ACC112 (cell line): ENCODE data around the gene PRICKLE2.
A peak's percentile ranks its signal among the peaks of the same experiment; 100 is the strongest.
"Not testable (repeated sequence)": the region's sequence is repeated elsewhere in the genome, so short reads cannot be mapped to it uniquely, and the experiment has no call there.

Experiments
- H2AFZ ChIP-seq: fragments of 200-600 bp; sonication (generic); one replicate; pipeline ENCODE4 v1.6.0; 2017; ENCODE audit warnings: antibody characterized with exemption, low read length; ENCODE audit not compliant: unreplicated experiment
- H3K27ac ChIP-seq: fragments of 200-600 bp; sonication (generic); 2 replicates; pipeline ENCODE4 v1.5.1; 2014; ENCODE audit warnings: low read depth, mild to moderate bottlenecking, antibody characterized with exemption, low read length, moderate library complexity
- H3K27me3 ChIP-seq: fragments of 200-600 bp; sonication (generic); 2 replicates; pipeline ENCODE4 v1.6.1; 2014; ENCODE audit warnings: mild to moderate bottlenecking, antibody characterized with exemption, low read length, moderate library complexity, mixed read lengths; ENCODE audit not compliant: insufficient read depth
- H3K36me3 ChIP-seq: fragments of 200-600 bp; sonication (generic); 2 replicates; pipeline ENCODE4 v1.6.1; 2016; ENCODE audit warnings: mild to moderate bottlenecking, antibody characterized with exemption, low read length, moderate library complexity, mixed read lengths; ENCODE audit not compliant: insufficient read depth
- H3K4me1 ChIP-seq: fragments of 200-600 bp; sonication (generic); one replicate; pipeline ENCODE4 v1.6.1; 2016; ENCODE audit warnings: low read length, mixed read lengths; ENCODE audit not compliant: insufficient read depth, unreplicated experiment, control insufficient read depth
- H3K4me3 ChIP-seq: fragments of 200-600 bp; sonication (generic); 2 replicates; pipeline ENCODE4 v1.5.1; 2014; ENCODE audit warnings: mild to moderate bottlenecking, low read depth, low read length
- H3K79me2 ChIP-seq: fragments of 200-600 bp; sonication (generic); one replicate; pipeline ENCODE4 v1.6.0; 2016; ENCODE audit warnings: low read length; ENCODE audit not compliant: control insufficient read depth, unreplicated experiment, insufficient read depth

PRICKLE2 gene

DNA sequence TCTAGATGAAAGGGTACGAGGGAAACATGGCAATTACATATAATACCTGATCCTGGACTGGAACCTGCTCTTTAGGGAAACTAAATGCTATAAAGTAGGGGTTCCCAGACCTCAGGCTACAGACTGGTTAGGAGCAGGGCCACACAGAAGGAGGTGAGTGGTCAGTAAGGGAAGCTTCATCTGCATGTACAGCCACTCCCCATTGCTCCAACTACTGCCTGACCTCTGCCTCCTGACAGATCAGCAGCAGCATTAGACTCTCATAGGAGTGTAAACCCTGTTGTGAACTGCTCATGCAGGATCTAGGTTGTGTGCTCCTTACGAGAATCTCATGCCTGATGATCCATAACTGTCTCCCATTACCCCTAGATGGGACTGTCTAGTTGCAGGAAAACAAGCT, 123.1 kb downstream of the PRICKLE2 start:
- Histone ChIP-seq H3K79me2 (no peaks in the 10 kb centered on the region), H3K27me3 (no peaks in the 10 kb centered on the region), H3K27ac (no peak overlapping the region), H3K4me3 (no peak overlapping the region), H3K36me3 (peaks cover 14% of the 10 kb centered on the region; the same call in 1 of the 2 replicates), H3K4me1 (peaks cover 12% of the 10 kb centered on the region), H2AFZ (no peak overlapping the region)

GRCh38 chr3:64099316-64099715, 126.0 kb downstream of the PRICKLE2 start:
- no peak overlapping the region for H2AFZ ChIP-seq
- no peak overlapping the region for H3K4me3 ChIP-seq
- H3K79me2 ChIP-seq, result no peaks in the 10 kb centered on the region
- peaks cover 5% of the 10 kb centered on the region for H3K4me1 ChIP-seq
- no peaks in the 10 kb centered on the region for H3K27me3 ChIP-seq
- no peak overlapping the region for H3K27ac ChIP-seq
- peaks cover 8% of the 10 kb centered on the region; the same call in 1 of the 2 replicates for H3K36me3 ChIP-seq

DNA sequence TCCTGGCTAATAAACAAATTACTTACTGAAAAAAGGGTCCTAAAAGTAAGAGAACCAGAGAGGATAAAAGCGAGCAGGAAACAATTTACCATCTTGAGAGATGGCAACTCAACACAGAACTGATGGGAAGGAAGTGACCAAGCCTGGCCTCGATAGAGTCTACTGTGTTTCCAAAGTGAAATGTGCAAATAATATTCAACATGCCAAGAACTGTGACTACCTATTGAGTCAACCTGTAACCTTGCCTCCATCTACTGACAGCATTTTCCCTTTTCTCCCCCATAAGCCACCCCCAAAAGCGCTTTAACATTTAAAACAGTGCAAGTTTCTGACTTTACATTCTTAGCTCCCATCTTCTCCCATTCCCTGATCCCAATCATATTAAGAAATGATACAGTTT, 126.6 kb downstream of the PRICKLE2 start:
- Histone ChIP-seq H3K36me3 (peaks cover 8% of the 10 kb centered on the region; the same call in 1 of the 2 replicates), H3K4me1 (peaks cover 5% of the 10 kb centered on the region), H3K27me3 (no peaks in the 10 kb centered on the region), H3K4me3 (no peak overlapping the region), H3K27ac (no peak overlapping the region), H2AFZ (no peak overlapping the region), H3K79me2 (no peaks in the 10 kb centered on the region)

DNA sequence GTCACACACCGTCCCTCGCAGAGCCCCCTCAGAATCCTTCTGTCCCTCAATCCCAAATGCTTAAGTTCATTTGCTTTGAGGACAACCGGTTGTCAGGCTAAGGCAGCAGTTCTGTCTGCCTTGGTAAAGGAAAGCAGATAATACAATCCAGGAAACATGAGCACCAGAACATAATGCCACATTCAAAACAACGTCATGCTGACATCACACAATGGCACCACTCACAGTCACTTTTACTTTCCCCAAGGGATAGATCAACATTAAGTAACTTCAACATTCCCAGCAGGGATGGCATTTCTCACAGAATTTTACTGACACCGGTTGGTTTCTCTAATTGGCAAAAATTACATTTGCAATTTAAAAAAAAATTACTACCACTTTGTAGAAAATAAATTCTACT, 127.3 kb downstream of the PRICKLE2 start:
- Histone ChIP-seq H3K79me2 (no peaks in the 10 kb centered on the region), H3K36me3 (peaks cover 8% of the 10 kb centered on the region; the same call in 1 of the 2 replicates), H3K4me3 (no peak overlapping the region), H3K27ac (no peak overlapping the region), H3K4me1 (peaks cover 5% of the 10 kb centered on the region), H2AFZ (no peak overlapping the region), H3K27me3 (no peaks in the 10 kb centered on the region)

DNA sequence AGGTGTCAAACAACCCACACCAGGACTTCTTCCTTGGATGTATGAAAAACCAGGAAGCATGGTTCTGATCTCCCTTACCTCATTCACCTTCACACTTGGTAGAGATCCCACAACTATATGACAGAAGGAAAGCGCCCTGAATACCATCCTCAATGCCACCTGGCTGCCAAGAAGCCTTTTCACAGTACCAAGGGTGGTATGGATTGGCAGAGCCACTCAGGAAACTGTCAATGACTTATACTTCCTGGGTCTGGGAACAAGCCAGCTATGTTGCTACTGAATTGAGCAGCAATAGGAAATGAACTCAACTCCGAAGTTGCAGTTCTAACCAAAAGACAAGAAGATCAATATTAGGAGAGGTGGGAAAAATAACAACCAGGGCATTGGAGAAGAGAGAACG, 129.5 kb downstream of the PRICKLE2 start:
- Histone ChIP-seq H3K27ac (no peak overlapping the region), H3K4me3 (no peak overlapping the region), H3K36me3 (peaks cover 8% of the 10 kb centered on the region; the same call in 1 of the 2 replicates), H3K79me2 (no peaks in the 10 kb centered on the region), H2AFZ (no peak overlapping the region), H3K27me3 (no peaks in the 10 kb centered on the region), H3K4me1 (peaks cover 5% of the 10 kb centered on the region)

DNA sequence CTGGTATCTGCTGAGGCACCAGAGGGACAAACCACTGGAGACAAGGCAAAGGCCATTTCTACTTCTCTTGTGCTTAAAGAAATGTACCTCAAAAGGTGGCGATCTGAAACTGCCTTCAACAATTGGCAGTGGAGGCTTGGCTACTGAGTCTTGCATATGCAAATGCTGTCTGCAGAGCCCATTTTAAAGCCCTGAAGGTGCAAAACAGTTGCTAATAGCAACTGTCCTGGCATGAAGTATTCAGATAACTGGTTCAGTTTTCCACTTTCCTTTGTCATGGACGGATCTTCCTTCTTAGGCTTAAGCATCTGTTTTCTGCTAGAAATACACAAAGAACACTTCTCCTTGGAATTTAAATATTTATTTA, 130.6 kb downstream of the PRICKLE2 start:
- Histone ChIP-seq H3K27me3 (no peaks in the 10 kb centered on the region), H3K79me2 (no peaks in the 10 kb centered on the region), H2AFZ (no peak overlapping the region), H3K36me3 (peaks cover 8% of the 10 kb centered on the region; the same call in 1 of the 2 replicates), H3K27ac (no peak overlapping the region), H3K4me3 (no peak overlapping the region), H3K4me1 (peaks cover 5% of the 10 kb centered on the region)

DNA sequence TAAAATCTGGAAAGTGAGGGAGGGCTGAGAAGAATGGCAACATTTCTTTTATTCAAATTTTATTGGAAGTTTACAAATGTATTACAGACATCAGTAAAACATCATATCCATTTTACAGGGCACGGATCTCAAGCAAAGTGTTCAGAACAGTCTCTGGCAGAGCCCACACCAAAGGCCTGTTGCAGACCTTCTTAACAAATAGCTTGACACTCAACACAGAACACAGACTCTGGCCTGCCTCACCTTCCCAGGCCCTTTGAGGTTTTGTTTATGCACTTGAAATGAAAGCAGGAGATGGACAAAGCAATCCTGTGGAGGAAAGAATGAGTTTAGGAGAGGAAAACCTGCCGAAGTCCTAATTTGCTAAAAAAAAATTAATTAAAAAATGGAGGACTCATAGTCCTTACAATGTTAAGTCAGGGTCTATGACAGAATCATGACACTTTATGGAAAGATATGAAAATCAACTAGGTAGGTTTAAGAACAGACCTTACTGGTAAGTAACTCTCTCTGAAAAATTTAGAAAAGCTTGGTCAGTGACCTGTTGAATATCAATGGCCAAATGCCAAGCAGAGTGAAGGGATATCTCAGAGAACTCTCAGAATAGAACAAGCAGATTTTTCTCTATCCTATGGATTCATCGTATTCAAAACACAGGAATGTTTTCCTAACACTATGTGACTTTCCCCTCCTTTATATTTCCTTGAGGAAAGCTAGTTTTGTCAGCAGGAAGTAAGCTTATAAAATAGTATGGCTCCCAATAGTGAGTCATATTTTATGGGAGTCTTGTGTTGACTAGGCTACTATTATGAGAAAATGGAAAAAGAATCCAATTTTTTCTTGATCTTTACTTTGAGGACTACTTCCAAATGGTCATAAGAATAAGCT, 131.2 kb downstream of the PRICKLE2 start:
- peaks cover 5% of the 10 kb centered on the region; the same call in 1 of the 2 replicates for H3K36me3 ChIP-seq
- no peak overlapping the region for H3K4me3 ChIP-seq
- no peak overlapping the region for H3K27ac ChIP-seq
- H2AFZ ChIP-seq, result no peak overlapping the region
- no peaks in the 10 kb centered on the region for H3K27me3 ChIP-seq
- no peaks in the 10 kb centered on the region for H3K79me2 ChIP-seq
- peaks cover 7% of the 10 kb centered on the region for H3K4me1 ChIP-seq

GRCh38 chr3:64093211-64093610, 132.1 kb downstream of the PRICKLE2 start:
- Histone ChIP-seq H3K4me1 (peaks cover 13% of the 10 kb centered on the region), H3K4me3 (no peak overlapping the region), H3K27ac (no peak overlapping the region), H2AFZ (no peak overlapping the region), H3K79me2 (no peaks in the 10 kb centered on the region), H3K36me3 (0 out of 2 replicates have a peak, but pooled peaks cover 3% of the 10 kb centered on the region), H3K27me3 (no peaks in the 10 kb centered on the region)

DNA sequence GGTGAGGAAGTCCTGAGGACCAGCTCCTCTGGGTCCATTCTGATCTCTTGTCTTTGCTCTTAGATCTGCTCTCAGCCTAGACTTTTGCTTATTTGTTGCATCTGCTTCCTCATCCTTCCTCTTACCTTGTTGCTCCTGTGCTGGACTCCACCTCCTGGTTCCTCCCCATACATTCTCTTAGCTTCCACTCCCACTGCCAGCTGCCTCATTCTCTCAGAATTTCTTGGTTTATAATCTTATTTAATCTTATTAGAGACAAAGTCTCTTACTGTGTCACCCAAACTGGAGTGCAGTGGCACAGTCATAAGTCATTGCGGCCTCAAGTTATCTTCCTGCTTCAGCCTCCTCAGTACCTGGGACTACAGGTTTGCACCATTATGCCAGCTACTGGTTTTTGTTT, 133.8 kb downstream of the PRICKLE2 start:
- Histone ChIP-seq H2AFZ (no peak overlapping the region), H3K4me1 (peaks cover 13% of the 10 kb centered on the region), H3K36me3 (no peaks in the 10 kb centered on the region), H3K27ac (no peak overlapping the region), H3K27me3 (no peaks in the 10 kb centered on the region), H3K79me2 (no peaks in the 10 kb centered on the region), H3K4me3 (no peak overlapping the region)

GRCh38 chr3:64089386-64089785, 135.9 kb downstream of the PRICKLE2 start:
- not testable (repeated sequence) for H2AFZ ChIP-seq, H3K36me3 ChIP-seq, H3K4me3 ChIP-seq, H3K79me2 ChIP-seq, H3K27me3 ChIP-seq
- Histone ChIP-seq H3K27ac (peak overlapping the region; percentile 23; the same call in 1 of the 2 replicates), H3K4me1 (peaks cover 22% of the 10 kb centered on the region)
